Neural crest cell (in vitro differentiated cells): Measurements from ENCODE around the gene ZNF385C. TPM values are rescaled to one million over a fixed set of nuclear protein-coding genes. Genes with fewer than 3 reads are reported as not detected.

Source experiments
- DNase-seq: peaks from one replicate; pipeline ENCODE4 v3.0.0; 2021; ENCODE audit warnings: low read depth, mixed read lengths, low spot score
- H3K27ac Mint-ChIP-seq: one replicate; pipeline ENCODE4 v1.8.0; 2021; ENCODE audit warnings: mild to moderate bottlenecking, mixed read lengths; ENCODE audit not compliant: unreplicated experiment
- H3K27me3 Mint-ChIP-seq: 2 replicates; pipeline ENCODE4 v1.8.0; 2021; ENCODE audit warnings: low read depth, mild to moderate bottlenecking, mixed read lengths
- H3K36me3 Mint-ChIP-seq: 2 replicates; pipeline ENCODE4 v1.8.0; 2021; ENCODE audit warnings: low read depth, mild to moderate bottlenecking, mixed read lengths
- H3K4me1 Mint-ChIP-seq: 2 replicates; pipeline ENCODE4 v1.8.0; 2021; ENCODE audit warnings: mixed read lengths
- H3K4me3 Mint-ChIP-seq: one replicate; pipeline ENCODE4 v1.8.0; 2021; ENCODE audit warnings: mild to moderate bottlenecking, mixed read lengths
- H3K9me3 Mint-ChIP-seq: 2 replicates; pipeline ENCODE4 v1.8.0; 2021; ENCODE audit warnings: mixed read lengths
- total RNA-seq: library from RNA; stranded (reverse); gene quantifications from 2 replicates; pipeline ENCODE4 v1.2.1, GENCODE V29; 2021
- TF ChIP-seq, protein P1 (sequence below): fragments of 200-600 bp; sonication (generic); conservative IDR thresholded peaks from 2 replicates; pipeline ENCODE4 v1.5.0; 2021; ENCODE audit warnings: antibody characterized with exemption, mild to moderate bottlenecking

Gene ZNF385C
- total RNA-seq, 1 donor from 2014 or later = 1.3 TPM

DNA sequence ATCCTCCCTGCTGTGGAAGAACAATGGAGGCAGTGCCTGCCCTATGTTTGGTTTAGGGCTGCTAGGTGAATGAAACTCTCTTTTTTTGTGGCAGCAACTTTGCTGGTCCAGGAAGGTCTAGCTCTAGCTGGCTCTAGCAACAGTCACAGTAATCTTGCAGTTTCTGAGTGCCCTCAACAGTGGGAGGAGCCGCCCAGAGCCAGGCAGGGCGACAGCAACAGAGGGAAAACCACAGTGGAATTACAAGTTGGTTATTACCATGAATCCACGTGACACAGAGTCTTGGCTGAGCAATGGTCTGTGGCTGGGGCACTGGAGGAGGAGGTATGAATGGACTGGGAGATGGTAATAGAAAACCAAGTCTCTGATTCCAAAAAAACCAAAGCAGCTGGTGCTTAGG lies 34.7 kb upstream of the ZNF385C start:
- H3K4me3 Mint-ChIP-seq = no peak overlapping the region
- TF ChIP-seq, protein P1, sequence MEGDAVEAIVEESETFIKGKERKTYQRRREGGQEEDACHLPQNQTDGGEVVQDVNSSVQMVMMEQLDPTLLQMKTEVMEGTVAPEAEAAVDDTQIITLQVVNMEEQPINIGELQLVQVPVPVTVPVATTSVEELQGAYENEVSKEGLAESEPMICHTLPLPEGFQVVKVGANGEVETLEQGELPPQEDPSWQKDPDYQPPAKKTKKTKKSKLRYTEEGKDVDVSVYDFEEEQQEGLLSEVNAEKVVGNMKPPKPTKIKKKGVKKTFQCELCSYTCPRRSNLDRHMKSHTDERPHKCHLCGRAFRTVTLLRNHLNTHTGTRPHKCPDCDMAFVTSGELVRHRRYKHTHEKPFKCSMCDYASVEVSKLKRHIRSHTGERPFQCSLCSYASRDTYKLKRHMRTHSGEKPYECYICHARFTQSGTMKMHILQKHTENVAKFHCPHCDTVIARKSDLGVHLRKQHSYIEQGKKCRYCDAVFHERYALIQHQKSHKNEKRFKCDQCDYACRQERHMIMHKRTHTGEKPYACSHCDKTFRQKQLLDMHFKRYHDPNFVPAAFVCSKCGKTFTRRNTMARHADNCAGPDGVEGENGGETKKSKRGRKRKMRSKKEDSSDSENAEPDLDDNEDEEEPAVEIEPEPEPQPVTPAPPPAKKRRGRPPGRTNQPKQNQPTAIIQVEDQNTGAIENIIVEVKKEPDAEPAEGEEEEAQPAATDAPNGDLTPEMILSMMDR = no peak
- H3K27me3 Mint-ChIP-seq = no peaks in the 10 kb centered on the region
- peak overlapping the region; percentile 43 for H3K27ac Mint-ChIP-seq
- H3K4me1 Mint-ChIP-seq = peaks cover 24% of the 10 kb centered on the region
- no peaks in the 10 kb centered on the region for H3K9me3 Mint-ChIP-seq
- no peak for DNase-seq
- H3K36me3 Mint-ChIP-seq = peaks cover 2% of the 10 kb centered on the region

DNA sequence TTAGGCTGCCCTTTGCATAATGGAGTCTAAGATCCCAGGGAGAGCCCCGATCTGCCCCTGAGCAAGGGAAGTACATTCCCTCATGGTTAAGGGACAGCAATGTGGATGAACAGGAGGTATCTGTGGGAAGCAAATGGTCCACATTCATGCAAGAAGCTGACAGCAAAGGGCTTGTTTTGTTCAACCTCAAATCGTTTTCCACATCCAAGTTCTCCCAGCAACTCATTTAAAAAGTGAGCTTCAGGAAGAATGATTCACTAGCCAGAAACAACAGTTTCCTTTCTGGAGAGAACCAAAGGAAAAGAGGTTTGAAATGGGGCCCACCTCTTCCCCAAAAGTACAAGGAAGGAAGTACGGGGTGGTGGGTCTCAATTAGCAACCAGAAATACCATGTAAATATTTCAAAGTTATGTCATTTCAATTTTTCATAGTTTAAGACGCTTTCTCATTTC lies 33.7 kb upstream of the ZNF385C start:
- H3K4me3 Mint-ChIP-seq = no peak overlapping the region
- peaks cover 24% of the 10 kb centered on the region for H3K4me1 Mint-ChIP-seq
- H3K9me3 Mint-ChIP-seq = no peaks in the 10 kb centered on the region
- TF ChIP-seq, protein P1 = no peak
- no peak for DNase-seq
- no peaks in the 10 kb centered on the region for H3K27me3 Mint-ChIP-seq
- no peak overlapping the region for H3K27ac Mint-ChIP-seq
- H3K36me3 Mint-ChIP-seq = peaks cover 5% of the 10 kb centered on the region

DNA sequence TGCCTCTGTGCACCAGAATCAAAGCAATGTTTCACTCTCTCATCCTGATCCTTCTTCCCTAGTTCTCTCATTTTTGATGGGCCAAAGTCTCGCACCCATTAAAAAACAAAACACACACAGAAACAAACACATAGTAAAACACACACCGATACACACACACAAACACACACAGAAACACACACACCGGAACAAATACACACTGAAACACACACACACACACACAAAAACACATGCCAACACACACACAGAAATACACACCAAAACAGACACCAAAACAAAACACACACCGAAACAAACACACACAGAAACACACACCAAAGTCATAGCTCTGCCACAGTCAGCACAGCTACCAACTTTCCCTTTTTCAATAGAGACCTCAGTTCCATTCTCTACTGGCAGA lies 33.0 kb upstream of the ZNF385C start:
- Mint-ChIP-seq H3K36me3 (peaks cover 6% of the 10 kb centered on the region), H3K4me1 (peaks cover 24% of the 10 kb centered on the region), H3K27ac (peak overlapping the region; percentile 47), H3K27me3 (no peaks in the 10 kb centered on the region), H3K4me3 (no peak overlapping the region), H3K9me3 (no peaks in the 10 kb centered on the region)
- TF ChIP-seq, protein P1 = no peak
- no peak for DNase-seq

DNA sequence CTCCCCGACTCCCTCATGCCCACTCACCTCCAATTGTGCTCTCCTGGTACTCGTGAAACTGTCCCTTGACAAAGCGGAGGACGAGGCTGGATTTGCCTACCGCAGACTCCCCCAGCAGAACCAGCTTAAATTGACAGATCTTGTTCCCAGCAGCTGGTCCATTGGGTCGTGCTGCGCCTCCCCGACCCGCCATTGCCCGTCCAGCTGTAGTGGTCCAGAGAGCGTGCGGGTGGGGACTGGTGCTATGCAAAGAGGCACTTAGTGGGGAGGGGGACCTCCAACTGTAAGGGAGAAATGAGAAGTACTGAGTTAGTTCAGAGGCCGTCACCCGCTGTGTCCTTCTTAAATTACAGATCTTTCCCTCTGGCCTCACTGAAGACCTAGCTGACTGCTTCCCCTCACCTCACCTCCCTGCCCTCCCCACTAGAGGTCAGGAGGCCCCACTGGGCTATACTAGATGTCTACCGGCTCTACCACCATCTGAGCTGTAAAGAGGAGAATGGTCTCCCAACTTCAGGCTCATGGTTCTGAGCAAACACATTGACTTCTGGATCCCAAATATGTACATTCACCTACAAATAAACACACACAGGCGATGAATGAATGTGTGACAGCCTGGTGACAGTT lies 32.1 kb upstream of the ZNF385C start:
- TF ChIP-seq, protein P1 = no peak
- no peak overlapping the region for H3K4me3 Mint-ChIP-seq

DNA sequence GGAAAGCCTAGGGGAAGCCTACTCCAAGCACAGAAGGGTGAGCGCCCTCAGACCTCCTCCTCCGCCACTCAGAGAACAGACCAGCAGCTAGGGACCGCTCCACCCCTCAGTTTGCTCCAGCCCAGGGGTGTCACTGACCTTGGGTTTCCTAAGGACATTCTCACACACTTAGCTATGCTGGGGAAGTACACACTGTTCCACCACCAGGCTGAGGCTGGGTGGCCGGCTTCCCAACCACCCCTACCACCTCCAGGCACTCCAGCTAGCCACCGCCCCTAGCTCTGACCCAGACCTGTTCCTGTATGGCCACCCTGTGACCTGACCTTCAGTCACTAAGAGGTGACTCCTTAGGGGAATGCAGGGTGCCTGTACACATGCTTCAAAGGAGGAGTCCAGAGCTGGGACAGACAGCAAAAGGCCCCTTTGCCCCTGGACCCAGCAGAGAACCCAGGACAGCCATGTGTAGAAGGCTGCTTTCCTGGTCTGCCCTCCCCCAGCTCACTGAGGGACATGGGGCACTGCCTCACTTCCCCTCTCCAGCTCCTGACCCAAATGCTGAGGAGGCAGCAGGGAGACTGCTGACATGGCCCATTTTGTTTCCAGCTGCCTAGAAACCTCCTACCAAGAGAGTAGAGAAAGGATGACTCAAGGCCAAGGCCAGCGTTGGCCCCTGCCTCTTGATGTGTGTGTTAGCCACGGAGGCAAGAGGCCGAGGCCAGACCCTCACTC lies 31.0 kb upstream of the ZNF385C start:
- Mint-ChIP-seq H3K4me3 (no peak overlapping the region), H3K9me3 (no peaks in the 10 kb centered on the region), H3K4me1 (peaks cover 17% of the 10 kb centered on the region), H3K36me3 (peaks cover 10% of the 10 kb centered on the region), H3K27ac (no peak overlapping the region), H3K27me3 (no peaks in the 10 kb centered on the region)
- TF ChIP-seq, protein P1 = no peak
- no peak for DNase-seq

More for the DNA sequence above, 32.1 kb upstream of the ZNF385C start:
- Mint-ChIP-seq H3K27ac (no peak overlapping the region), H3K27me3 (no peaks in the 10 kb centered on the region), H3K9me3 (no peaks in the 10 kb centered on the region), H3K36me3 (peaks cover 6% of the 10 kb centered on the region), H3K4me1 (peaks cover 19% of the 10 kb centered on the region)
- DNase-seq = no peak
